Inflammatory macrophage (primary cell): ENCODE results near the gene LDLRAD3.

Experiments
- DNase-seq, 2 donors: peaks; one replicate each; pipeline ENCODE4 v3.0.0-alpha.2; 2020 to 2022

The LDLRAD3 gene

GRCh38 chr11:36243641-36244040, 299.8 kb downstream of the LDLRAD3 start:
- DNase-seq, result no peak

GRCh38 chr11:36247493-36247892, 303.6 kb downstream of the LDLRAD3 start:
- DNase-seq, result no peak

GRCh38 chr11:36248436-36248835, 304.6 kb downstream of the LDLRAD3 start:
- peak; percentile 46 to 63 for DNase-seq

GRCh38 chr11:36249246-36249645, 305.4 kb downstream of the LDLRAD3 start:
- DNase-seq, result peak; percentile 88 to 95

GRCh38 chr11:36251823-36252222, 308.0 kb downstream of the LDLRAD3 start:
- DNase-seq, result no peak

GRCh38 chr11:36253238-36253637, 309.4 kb downstream of the LDLRAD3 start:
- DNase-seq, result no peak

GRCh38 chr11:36254713-36255112, 310.9 kb downstream of the LDLRAD3 start:
- no peak for DNase-seq

GRCh38 chr11:36257351-36257750, 313.5 kb downstream of the LDLRAD3 start:
- no peak for DNase-seq

- peak; percentile 62 to 78 for DNase-seq
These were observed 315.0 kb downstream of the LDLRAD3 start for GRCh38 chr11:36258730-36259360.

GRCh38 chr11:36261094-36261493, 317.2 kb downstream of the LDLRAD3 start:
- DNase-seq, result no peak

- no peak for DNase-seq
These were observed 320.4 kb downstream of the LDLRAD3 start for GRCh38 chr11:36264011-36264972.

GRCh38 chr11:36264973-36265344, 321.1 kb downstream of the LDLRAD3 start:
- DNase-seq, result no peak

- DNase-seq, result peak; percentile 28 to 48
These were observed 322.1 kb downstream of the LDLRAD3 start for GRCh38 chr11:36265793-36266628.

- no peak for DNase-seq
These were observed 322.9 kb downstream of the LDLRAD3 start for GRCh38 chr11:36266767-36267166.

GRCh38 chr11:36268337-36268985, 324.6 kb downstream of the LDLRAD3 start:
- no peak for DNase-seq

GRCh38 chr11:36270701-36271100, 326.8 kb downstream of the LDLRAD3 start:
- DNase-seq, result no peak

GRCh38 chr11:36271794-36272407, 328.0 kb downstream of the LDLRAD3 start:
- no peak for DNase-seq

- no peak for DNase-seq
These were observed 329.2 kb downstream of the LDLRAD3 start for GRCh38 chr11:36273110-36273509.

- DNase-seq, result no peak
These were observed 330.6 kb downstream of the LDLRAD3 start for GRCh38 chr11:36274414-36274813.

GRCh38 chr11:36278531-36279282, 334.8 kb downstream of the LDLRAD3 start:
- no peak for DNase-seq

GRCh38 chr11:36280531-36280930, 336.7 kb downstream of the LDLRAD3 start:
- DNase-seq, result no peak
